ENCODE results near the gene SKIC8.

- TF ChIP-seq YY1 (IDR thresholded peaks at IDR 0.05; ENCODE audit: low read depth) (no peak), FOXM1 (IDR thresholded peaks at IDR 0.05; ENCODE audit: borderline replicate concordance, low read depth) (no peak), EGR1 (IDR thresholded peaks at IDR 0.05) (no peak), EP300 (IDR thresholded peaks at IDR 0.05; ENCODE audit: borderline replicate concordance) (no peak), RAD21 (IDR thresholded peaks at IDR 0.05; ENCODE audit: low read depth) (no peak), CEBPB (IDR thresholded peaks at IDR 0.05) (no peak), ZBTB7A (IDR thresholded peaks at IDR 0.05; ENCODE audit: low read depth) (no peak), USF1 (IDR thresholded peaks at IDR 0.05) (no peak), TAF1 (IDR thresholded peaks at IDR 0.05; ENCODE audit: low read depth) (no peak)
- TF ChIP-seq, protein P1, sequence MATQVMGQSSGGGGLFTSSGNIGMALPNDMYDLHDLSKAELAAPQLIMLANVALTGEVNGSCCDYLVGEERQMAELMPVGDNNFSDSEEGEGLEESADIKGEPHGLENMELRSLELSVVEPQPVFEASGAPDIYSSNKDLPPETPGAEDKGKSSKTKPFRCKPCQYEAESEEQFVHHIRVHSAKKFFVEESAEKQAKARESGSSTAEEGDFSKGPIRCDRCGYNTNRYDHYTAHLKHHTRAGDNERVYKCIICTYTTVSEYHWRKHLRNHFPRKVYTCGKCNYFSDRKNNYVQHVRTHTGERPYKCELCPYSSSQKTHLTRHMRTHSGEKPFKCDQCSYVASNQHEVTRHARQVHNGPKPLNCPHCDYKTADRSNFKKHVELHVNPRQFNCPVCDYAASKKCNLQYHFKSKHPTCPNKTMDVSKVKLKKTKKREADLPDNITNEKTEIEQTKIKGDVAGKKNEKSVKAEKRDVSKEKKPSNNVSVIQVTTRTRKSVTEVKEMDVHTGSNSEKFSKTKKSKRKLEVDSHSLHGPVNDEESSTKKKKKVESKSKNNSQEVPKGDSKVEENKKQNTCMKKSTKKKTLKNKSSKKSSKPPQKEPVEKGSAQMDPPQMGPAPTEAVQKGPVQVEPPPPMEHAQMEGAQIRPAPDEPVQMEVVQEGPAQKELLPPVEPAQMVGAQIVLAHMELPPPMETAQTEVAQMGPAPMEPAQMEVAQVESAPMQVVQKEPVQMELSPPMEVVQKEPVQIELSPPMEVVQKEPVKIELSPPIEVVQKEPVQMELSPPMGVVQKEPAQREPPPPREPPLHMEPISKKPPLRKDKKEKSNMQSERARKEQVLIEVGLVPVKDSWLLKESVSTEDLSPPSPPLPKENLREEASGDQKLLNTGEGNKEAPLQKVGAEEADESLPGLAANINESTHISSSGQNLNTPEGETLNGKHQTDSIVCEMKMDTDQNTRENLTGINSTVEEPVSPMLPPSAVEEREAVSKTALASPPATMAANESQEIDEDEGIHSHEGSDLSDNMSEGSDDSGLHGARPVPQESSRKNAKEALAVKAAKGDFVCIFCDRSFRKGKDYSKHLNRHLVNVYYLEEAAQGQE (IDR thresholded peaks at IDR 0.05; ENCODE audit: low read depth) = no peak
- TF ChIP-seq, protein P2, sequence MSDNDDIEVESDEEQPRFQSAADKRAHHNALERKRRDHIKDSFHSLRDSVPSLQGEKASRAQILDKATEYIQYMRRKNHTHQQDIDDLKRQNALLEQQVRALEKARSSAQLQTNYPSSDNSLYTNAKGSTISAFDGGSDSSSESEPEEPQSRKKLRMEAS (IDR thresholded peaks at IDR 0.05) = no peak
Observed at GRCh38 chr15:78260489-78260888, 38.9 kb downstream of the SKIC8 start.

Data from Ishikawa (cell line).